HEK293T (cell line): ENCODE measurements around the gene SSTR5.

Experiments used
- ARNT ChIP-seq: fragments of 450-650 bp; IDR thresholded peaks from 2 replicates; pipeline ENCODE4 v1.6.1; 2017; ENCODE audit warnings: mild to moderate bottlenecking
- BHLHE40 ChIP-seq: fragments of 450-650 bp; IDR thresholded peaks from 2 replicates; pipeline ENCODE4 v1.6.1; 2016; ENCODE audit warnings: mild to moderate bottlenecking, moderate library complexity, borderline replicate concordance
- CTBP1 ChIP-seq: fragments of 450-650 bp; IDR thresholded peaks from 2 replicates; pipeline ENCODE4 v1.6.1; 2016; ENCODE audit warnings: borderline replicate concordance
- ELF4 ChIP-seq: fragments of 450-650 bp; IDR thresholded peaks from 2 replicates; pipeline ENCODE4 v1.6.1; 2017; ENCODE audit warnings: antibody characterized with exemption
- FOXM1 ChIP-seq: fragments of 450-650 bp; IDR thresholded peaks from 2 replicates; pipeline ENCODE4 v1.6.1; 2017; ENCODE audit warnings: mild to moderate bottlenecking, borderline replicate concordance
- HDGF ChIP-seq: fragments of 450-650 bp; IDR thresholded peaks from 2 replicates; pipeline ENCODE4 v1.6.1; 2017; ENCODE audit warnings: antibody characterized with exemption, borderline replicate concordance
- L3MBTL2 ChIP-seq: fragments of 450-650 bp; conservative IDR thresholded peaks from 2 replicates; pipeline ENCODE4 v1.6.1; 2016; ENCODE audit warnings: mild to moderate bottlenecking
- LEF1 ChIP-seq: fragments of 450-650 bp; IDR thresholded peaks from 2 replicates; pipeline ENCODE4 v1.6.1; 2017; ENCODE audit warnings: mild to moderate bottlenecking, borderline replicate concordance
- NFRKB ChIP-seq: fragments of 450-650 bp; IDR thresholded peaks from 2 replicates; pipeline ENCODE4 v1.6.1; 2016; ENCODE audit warnings: mild to moderate bottlenecking, moderate library complexity
- SP1 ChIP-seq: fragments of 450-650 bp; IDR thresholded peaks from 2 replicates; pipeline ENCODE4 v1.6.1; 2017
- SUZ12 ChIP-seq: fragments of 450-650 bp; IDR thresholded peaks from 2 replicates; pipeline ENCODE4 v1.6.1; 2016; ENCODE audit warnings: mild to moderate bottlenecking
- TARDBP ChIP-seq: fragments of 450-650 bp; IDR thresholded peaks from 2 replicates; pipeline ENCODE4 v1.6.1; 2016
- ZNF384 ChIP-seq: fragments of 450-650 bp; IDR thresholded peaks from 2 replicates; pipeline ENCODE4 v1.6.1; 2016

- TF ChIP-seq BHLHE40 (no peak), SP1 (no peak), FOXM1 (no peak), ZNF384 (no peak), LEF1 (no peak), SUZ12 (no peak), ELF4 (no peak), L3MBTL2 (no peak), HDGF (no peak), NFRKB (no peak), ARNT (no peak), TARDBP (no peak), CTBP1 (no peak)
These were observed 17.5 kb downstream of the SSTR5 start for GRCh38 chr16:1089822-1090619.
